Activated T-cell treated with anti-CD3 and anti-CD28 coated beads, Interleukin-2, amount 50 U/mL, for 4 hours (primary cell): ENCODE measurements around the gene QSOX1. TPM values are rescaled to one million over a fixed set of nuclear protein-coding genes. Genes with fewer than 3 reads are reported as not detected.
A peak's percentile ranks its signal among the peaks of the same experiment; 100 is the strongest.

Experiments
- ATAC-seq, 2 donors: fragments of 200-7000 bp; cut with Tn5 transposase; one replicate each; pipeline ENCODE4 v1.10.0; 2021
- DNase-seq: peaks from one replicate; pipeline ENCODE4 v3.0.0-alpha.2; 2020
- H3K27me3 Mint-ChIP-seq: one replicate; pipeline ENCODE4 v1.8.0; 2021; ENCODE audit warnings: low read depth, mixed read lengths
- H3K36me3 Mint-ChIP-seq: one replicate; pipeline ENCODE4 v1.8.0; 2022; ENCODE audit warnings: mixed read lengths; ENCODE audit not compliant: insufficient read depth
- H3K4me1 Mint-ChIP-seq: one replicate; pipeline ENCODE4 v1.8.0; 2021; ENCODE audit warnings: low read depth, mixed read lengths
- H3K4me3 Mint-ChIP-seq: one replicate; pipeline ENCODE4 v1.8.0; 2021; ENCODE audit warnings: mild to moderate bottlenecking, moderate library complexity, mixed read lengths
- H3K9me3 Mint-ChIP-seq: one replicate; pipeline ENCODE4 v1.8.0; 2021; ENCODE audit warnings: mixed read lengths
- total RNA-seq, 3 donors: library from RNA; stranded (reverse); gene quantifications; one replicate each; pipeline ENCODE4 v1.2.1, GENCODE V29; 2021

The QSOX1 gene
- total RNA-seq, 3 donors from 2014 or later: 34.3 to 38.5 (median 38.1) TPM

DNA sequence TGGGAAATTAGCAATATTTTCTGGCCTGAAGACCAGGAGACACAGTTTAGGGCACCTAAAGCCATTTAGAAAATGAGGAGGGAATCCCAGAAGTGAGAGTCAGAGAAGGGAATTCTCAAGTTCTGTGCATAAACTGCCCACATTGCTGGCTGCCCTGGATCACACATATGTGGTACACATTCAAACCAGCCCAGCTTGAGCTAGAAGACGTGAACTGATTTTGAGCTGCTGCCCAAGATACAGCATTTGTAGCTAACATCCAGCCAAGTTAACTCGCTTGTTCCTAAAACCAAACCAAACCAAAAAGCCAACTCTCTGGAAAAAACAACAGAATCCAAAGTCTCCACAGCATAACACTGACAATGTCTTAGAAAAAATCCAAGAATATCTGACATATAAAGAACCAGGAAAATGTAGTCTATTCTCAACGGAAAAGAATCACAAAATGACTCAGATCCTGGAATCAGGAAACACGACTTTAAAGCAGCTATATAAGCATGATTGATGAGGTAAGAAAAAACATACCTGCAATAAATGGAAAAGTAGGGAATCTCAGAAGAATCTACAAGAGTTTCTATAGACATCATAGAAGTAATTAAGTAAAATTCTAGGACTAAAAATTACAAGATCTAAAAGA, 18.2 kb upstream of the QSOX1 start:
- no peak for ATAC-seq

DNA sequence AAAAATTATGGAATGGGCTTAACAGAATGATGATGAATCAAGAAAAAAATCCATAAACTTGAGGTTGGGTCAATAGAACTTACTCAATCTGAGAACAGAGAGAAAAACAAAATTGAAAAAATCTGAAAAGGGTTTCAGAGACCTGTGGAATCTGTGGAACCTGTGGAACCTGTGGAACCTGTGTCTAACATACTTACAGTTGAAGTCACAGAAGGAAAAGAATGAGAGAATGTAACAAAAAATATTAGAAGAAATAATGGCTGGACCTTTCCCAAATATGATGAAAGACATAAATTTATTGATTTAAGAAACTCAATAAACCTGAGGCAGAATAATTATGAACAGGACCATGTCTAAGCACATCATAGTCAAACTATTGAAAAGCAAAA, 17.7 kb upstream of the QSOX1 start:
- H3K27me3 Mint-ChIP-seq: peaks cover 19% of the 10 kb centered on the region
- no peaks in the 10 kb centered on the region for H3K36me3 Mint-ChIP-seq
- no peaks in the 10 kb centered on the region for H3K4me1 Mint-ChIP-seq
- DNase-seq: no peak
- H3K4me3 Mint-ChIP-seq: no peak overlapping the region
- peaks cover 4% of the 10 kb centered on the region for H3K9me3 Mint-ChIP-seq
- ATAC-seq: no peak

More for the DNA sequence above, 18.2 kb upstream of the QSOX1 start:
- no peak for DNase-seq
- Mint-ChIP-seq H3K4me3 (no peak overlapping the region), H3K4me1 (no peaks in the 10 kb centered on the region), H3K27me3 (peaks cover 23% of the 10 kb centered on the region), H3K9me3 (peaks cover 4% of the 10 kb centered on the region), H3K36me3 (no peaks in the 10 kb centered on the region)

DNA sequence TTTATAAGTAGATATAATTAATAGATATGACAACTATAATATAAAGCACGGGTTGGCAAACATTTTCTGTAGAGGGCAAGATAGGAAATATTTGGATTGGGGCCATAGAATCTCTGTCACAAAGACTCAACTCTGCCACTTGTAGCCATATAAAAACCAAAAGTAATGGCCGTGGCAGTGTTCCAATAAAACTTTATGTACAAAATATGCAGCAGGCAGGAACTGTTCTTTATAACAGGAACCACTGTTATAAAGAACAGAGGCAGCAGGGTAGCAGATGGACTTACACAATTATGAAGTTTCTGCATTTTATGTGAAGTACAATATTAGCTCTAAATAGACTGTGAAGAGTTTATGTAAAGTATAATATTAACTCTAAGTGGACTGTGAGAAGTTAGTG, 16.9 kb upstream of the QSOX1 start:
- Mint-ChIP-seq H3K9me3 (peaks cover 4% of the 10 kb centered on the region), H3K4me3 (no peak overlapping the region), H3K27me3 (peaks cover 20% of the 10 kb centered on the region), H3K36me3 (no peaks in the 10 kb centered on the region), H3K4me1 (no peaks in the 10 kb centered on the region)
- DNase-seq: no peak
- ATAC-seq: no peak

DNA sequence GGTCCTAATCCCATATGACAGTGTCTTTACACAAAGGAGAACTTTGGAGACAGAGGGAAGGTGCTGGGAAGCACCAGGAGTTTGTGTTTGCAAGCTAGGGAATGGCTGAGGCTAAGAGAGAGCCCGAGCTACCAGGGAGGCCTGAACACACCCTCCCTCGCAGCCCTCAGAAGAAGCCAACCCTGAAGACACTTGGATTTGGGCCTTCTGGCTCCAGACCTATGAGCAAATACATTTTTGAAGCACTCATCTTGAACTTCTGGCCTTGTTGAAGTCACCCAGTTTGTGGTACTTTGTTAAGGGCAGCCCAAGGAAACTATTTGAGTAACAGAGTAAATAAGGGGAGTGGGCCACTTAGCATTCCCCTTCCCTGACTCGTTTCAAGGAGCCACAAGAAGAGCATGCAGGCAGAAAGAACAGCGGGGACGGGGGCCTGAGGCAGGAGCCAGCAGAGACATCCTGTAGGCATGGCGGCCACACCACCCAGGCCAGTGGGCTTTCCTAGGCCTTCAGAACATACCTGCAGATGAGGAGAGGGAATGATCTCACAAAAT, 13.2 kb upstream of the QSOX1 start:
- Mint-ChIP-seq H3K4me3 (no peak overlapping the region), H3K27me3 (peaks cover 5% of the 10 kb centered on the region), H3K9me3 (peaks cover 4% of the 10 kb centered on the region), H3K36me3 (no peaks in the 10 kb centered on the region), H3K4me1 (no peaks in the 10 kb centered on the region)
- DNase-seq (no peak), ATAC-seq (no peak)

DNA sequence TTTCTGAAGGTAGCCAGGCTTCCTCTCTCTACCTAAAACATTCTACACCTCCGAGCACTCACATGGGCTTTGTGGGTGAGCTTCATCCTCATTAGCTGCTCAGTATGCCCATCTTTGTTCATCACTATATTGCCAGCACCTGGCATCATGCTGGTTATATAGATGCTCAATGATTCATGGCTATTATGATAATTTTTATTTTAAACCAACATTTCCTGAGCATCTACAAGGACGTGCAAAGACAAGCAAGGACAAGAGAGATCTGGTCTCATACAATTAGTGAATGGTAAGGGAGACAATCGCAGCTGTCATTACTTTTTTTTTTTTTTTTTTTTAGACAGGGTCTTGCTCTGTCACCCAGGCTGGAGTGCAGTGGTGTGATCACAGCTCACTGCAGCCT, 11.3 kb upstream of the QSOX1 start:
- no peak for DNase-seq
- ATAC-seq: no peak
- no peaks in the 10 kb centered on the region for H3K36me3 Mint-ChIP-seq
- peaks cover 3% of the 10 kb centered on the region for H3K27me3 Mint-ChIP-seq
- H3K4me3 Mint-ChIP-seq: no peak overlapping the region
- no peaks in the 10 kb centered on the region for H3K4me1 Mint-ChIP-seq
- no peaks in the 10 kb centered on the region for H3K9me3 Mint-ChIP-seq

DNA sequence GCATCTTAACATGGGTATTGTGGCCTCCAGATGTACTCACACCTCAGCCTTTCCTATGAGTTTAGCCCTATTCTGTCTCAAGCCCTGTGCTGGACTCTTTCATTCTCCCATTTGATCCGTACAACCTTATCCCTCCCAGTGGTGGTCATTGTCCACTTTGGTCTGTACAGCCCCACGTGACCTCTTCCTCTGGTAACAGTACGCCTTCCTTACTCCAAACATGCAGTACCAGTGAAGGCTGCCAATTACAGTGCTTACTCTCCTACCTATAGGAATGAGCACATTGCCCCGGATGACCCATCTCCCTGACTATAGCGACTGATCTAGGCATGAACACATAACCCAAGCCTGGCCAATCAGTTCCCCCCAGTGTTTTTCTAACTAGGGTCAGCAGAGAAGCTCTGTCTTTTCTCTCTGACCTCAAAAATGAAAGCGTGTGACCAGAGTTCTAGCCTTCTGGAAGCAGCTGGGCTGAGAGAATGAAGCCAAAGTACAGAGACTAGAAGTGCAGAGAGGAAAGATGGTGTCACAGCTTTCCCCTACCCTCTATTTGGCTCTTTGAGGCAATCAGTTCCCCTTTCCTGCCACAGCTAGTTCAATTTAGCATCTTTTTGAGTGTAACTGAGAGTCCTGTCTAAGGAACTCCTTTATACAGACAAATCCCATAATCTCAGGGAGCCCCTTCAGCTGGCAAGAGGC, 9.9 kb upstream of the QSOX1 start:
- DNase-seq (no peak), ATAC-seq (no peak)
- Mint-ChIP-seq H3K27me3 (peaks cover 3% of the 10 kb centered on the region), H3K9me3 (no peaks in the 10 kb centered on the region), H3K4me1 (no peaks in the 10 kb centered on the region), H3K4me3 (no peak overlapping the region), H3K36me3 (no peaks in the 10 kb centered on the region)

DNA sequence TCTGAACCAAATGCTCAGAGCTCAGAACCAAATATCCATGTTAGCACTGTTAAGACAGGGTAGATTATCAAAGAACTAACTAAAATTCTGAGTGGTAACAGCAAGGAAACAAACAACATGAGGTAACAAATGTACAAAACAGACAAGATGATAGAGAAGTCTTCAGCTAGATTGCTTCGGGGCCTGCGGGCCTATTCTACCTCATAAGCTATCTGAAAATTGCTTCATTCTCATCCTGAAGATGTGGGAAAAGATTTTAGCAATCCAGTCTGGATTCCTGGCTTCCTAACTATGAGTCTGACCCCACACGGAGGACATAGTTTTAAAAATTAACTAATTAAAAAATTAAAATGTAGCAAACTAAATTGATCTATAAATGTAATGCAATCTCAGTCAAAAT, 9.2 kb upstream of the QSOX1 start:
- Mint-ChIP-seq H3K4me1 (no peaks in the 10 kb centered on the region), H3K27me3 (peaks cover 3% of the 10 kb centered on the region), H3K9me3 (no peaks in the 10 kb centered on the region), H3K4me3 (no peak overlapping the region), H3K36me3 (no peaks in the 10 kb centered on the region)
- ATAC-seq (no peak), DNase-seq (no peak)

DNA sequence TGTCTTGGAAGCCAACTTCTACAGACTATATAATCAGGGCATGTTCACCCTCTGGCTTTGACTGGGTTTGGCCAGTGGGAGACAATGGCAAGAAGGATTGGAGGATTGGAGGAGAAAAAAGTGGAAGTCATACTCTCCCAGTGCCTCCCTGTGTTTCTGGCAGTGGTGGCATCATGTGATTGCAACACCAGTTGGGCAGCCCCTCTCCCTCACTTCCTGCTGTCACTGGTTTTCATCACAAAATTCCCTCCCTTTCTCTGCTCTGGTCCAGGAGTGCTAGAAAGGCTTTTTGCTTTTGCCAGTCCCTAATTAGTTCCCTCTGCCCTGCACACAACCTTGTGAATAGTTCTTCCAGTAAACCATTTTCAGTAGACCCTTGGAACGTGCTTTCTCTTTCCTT, 3.7 kb upstream of the QSOX1 start:
- H3K4me3 Mint-ChIP-seq: no peak overlapping the region
- ATAC-seq: no peak
- no peak for DNase-seq
- H3K4me1 Mint-ChIP-seq: peaks cover 13% of the 10 kb centered on the region
- H3K9me3 Mint-ChIP-seq: no peaks in the 10 kb centered on the region
- H3K27me3 Mint-ChIP-seq: no peaks in the 10 kb centered on the region
- no peaks in the 10 kb centered on the region for H3K36me3 Mint-ChIP-seq

DNA sequence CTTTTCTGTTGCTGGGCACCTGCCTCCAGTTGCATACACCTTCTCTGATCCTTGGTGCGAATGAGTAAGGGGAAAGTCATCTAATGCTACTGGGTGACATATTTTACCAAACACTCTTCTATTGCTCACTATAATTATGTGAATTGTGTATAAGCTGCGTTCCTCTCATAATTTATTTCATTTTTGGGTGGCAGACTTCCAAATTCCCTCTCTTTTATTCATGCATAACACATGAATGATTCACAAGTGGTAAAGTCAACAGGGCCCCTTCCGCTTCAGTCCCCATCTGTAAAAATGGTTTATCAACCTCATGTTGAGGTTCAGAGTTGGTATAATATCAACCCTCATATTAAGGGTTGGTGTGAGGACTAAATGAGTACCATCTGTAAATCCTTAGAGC, 3.2 kb upstream of the QSOX1 start:
- Mint-ChIP-seq H3K9me3 (no peaks in the 10 kb centered on the region), H3K36me3 (no peaks in the 10 kb centered on the region), H3K4me3 (no peak overlapping the region), H3K4me1 (peaks cover 18% of the 10 kb centered on the region), H3K27me3 (no peaks in the 10 kb centered on the region)
- no peak for ATAC-seq
- DNase-seq: no peak

DNA sequence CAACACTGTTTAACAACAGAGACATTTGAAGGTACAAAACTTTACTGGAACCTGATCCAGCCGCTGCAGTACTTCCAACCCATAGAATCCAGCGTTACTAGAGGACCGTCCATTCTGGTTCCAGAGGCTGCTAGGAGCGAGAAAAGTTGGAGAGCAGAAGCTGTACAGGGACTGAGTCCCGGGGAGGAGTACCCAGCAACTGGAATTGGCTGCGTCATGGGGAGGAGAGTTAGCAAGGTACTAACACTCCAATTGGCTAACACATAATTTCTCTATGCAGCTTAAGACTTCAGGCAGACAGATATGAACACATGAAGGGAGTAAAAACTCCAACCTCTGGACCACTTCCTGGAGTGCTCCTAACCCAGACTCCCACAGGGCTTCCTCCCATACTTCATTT, 2.1 kb upstream of the QSOX1 start:
- H3K9me3 Mint-ChIP-seq: no peaks in the 10 kb centered on the region
- DNase-seq (no peak), ATAC-seq (no peak)
- H3K27me3 Mint-ChIP-seq: no peaks in the 10 kb centered on the region
- no peaks in the 10 kb centered on the region for H3K36me3 Mint-ChIP-seq
- H3K4me3 Mint-ChIP-seq: peak overlapping the region; percentile 21
- peaks cover 23% of the 10 kb centered on the region for H3K4me1 Mint-ChIP-seq

DNA sequence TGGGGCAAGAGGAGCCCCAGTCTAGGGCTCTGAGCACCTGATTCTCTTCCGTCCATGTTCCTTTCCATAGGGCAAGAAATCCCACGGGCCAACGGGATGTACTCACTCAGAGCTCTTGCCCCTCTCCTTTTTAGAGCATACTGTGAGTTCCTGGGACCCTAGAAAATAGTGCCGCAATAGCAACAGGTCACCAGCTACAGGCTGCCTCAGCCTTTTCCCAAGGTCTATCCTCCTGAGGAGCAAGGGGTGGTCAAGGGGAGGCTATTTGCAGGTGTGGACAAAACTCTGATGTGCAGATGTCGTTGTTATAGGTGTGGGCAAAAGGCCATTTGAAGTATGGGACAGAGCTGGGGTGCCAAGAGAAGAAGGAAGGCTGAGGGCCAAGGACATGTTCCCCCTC, 1.6 kb upstream of the QSOX1 start:
- ATAC-seq: no peak
- no peak for DNase-seq
- Mint-ChIP-seq H3K36me3 (no peaks in the 10 kb centered on the region), H3K4me1 (peaks cover 23% of the 10 kb centered on the region), H3K27me3 (no peaks in the 10 kb centered on the region), H3K4me3 (peak overlapping the region; percentile 84), H3K9me3 (no peaks in the 10 kb centered on the region)

DNA sequence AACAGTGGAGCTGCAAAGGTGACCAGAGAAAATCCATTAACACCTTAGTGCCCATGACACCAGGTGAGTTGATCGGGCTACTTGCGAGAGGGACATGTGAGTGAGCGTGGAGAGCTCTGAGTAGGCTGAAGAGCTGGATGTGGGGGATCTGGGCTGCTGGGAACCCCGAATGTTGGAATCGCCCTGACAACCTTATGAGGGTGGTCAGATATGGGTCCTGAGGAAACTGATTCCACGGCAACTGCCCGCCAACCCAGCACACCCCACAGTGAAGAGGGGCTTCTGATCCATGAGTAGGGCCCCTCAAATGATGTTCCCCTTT, 705 bp upstream of the QSOX1 start:
- H3K4me3 Mint-ChIP-seq: peak overlapping the region; percentile 84
- no peaks in the 10 kb centered on the region for H3K9me3 Mint-ChIP-seq
- ATAC-seq (no peak), DNase-seq (no peak)
- H3K36me3 Mint-ChIP-seq: peaks cover 3% of the 10 kb centered on the region
- no peaks in the 10 kb centered on the region for H3K27me3 Mint-ChIP-seq
- peaks cover 23% of the 10 kb centered on the region for H3K4me1 Mint-ChIP-seq

DNA sequence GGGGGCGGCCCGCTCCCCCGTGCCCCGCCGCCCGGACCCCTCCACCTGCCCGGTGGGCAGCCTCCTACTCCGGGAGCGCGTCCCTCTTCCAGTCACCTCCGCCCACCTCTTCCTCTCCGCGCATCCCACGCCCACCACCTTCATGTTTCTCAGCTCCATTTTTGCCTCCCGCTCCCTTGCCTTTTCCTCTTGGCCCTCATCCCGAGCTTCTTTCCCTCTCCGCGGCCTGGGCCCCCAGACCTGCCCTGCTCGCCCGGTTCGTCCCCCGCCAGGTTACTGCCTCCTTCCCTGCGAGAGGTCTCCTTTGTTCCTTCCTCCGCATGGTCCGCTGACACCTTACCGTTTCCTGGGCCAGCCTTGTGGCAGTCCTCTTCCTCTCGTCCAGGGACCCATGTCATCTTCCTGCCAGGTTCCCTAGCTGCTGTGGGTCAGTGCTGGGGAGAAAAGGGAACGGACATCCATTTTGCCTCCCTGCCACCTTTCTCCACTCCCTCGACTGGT, 563 bp downstream of the QSOX1 start:
- DNase-seq: peak; percentile 12
- Mint-ChIP-seq H3K36me3 (peaks cover 3% of the 10 kb centered on the region), H3K4me3 (peak overlapping the region; percentile 89), H3K9me3 (no peaks in the 10 kb centered on the region), H3K27me3 (no peaks in the 10 kb centered on the region), H3K4me1 (peaks cover 23% of the 10 kb centered on the region)
- peak in 1 of 2 donors; percentile 3 for ATAC-seq

DNA sequence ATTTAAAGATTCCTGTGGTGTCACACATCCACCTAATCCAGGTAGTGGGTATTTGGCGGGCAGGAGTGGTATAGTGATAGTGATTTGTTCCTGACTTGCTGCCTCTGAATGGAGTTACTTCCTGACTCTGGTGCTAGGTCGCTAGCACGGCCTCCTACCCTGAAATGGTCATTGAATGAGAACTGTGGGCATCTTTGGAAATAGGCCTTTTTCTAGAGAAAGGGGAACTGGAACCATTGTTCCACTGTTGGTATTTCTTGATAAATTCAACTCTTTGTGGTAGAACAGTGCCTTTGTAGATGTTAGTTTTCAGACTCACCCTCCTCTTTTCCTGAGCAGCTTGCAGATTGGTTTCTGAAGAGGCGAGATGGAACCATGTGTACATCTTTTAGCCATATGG, 1.5 kb downstream of the QSOX1 start:
- peaks cover 23% of the 10 kb centered on the region for H3K4me1 Mint-ChIP-seq
- peak overlapping the region; percentile 89 for H3K4me3 Mint-ChIP-seq
- ATAC-seq (no peak), DNase-seq (no peak)
- H3K27me3 Mint-ChIP-seq: no peaks in the 10 kb centered on the region
- H3K9me3 Mint-ChIP-seq: no peaks in the 10 kb centered on the region
- H3K36me3 Mint-ChIP-seq: peaks cover 3% of the 10 kb centered on the region

DNA sequence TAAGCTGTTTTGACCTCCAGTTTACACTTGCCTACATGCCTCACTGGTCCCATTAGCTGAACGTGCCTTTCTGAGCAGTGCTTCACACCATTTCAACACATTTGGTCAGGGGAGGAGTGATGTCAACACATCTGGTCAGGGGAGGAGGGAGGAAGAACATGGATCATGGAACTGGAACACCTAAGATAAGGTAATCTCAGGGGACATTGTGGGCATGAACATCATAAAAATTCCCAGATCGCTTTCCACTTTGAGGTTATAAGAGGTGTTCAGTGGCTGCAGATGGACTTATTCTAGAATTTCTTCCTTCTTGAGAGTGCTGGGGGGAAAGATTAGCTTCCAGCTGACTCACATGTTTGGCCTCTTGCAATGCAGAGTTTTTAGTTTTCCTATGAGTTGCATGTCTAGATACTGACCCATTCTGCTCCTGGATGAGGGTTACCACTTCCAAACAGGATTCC, 2.0 kb downstream of the QSOX1 start:
- ATAC-seq (no peak), DNase-seq (no peak)
- Mint-ChIP-seq H3K4me1 (peaks cover 23% of the 10 kb centered on the region), H3K27me3 (no peaks in the 10 kb centered on the region), H3K9me3 (no peaks in the 10 kb centered on the region), H3K4me3 (peak overlapping the region; percentile 6), H3K36me3 (peaks cover 3% of the 10 kb centered on the region)
